ENCODE results near the gene PCNX3.

Gene PCNX3

DNA sequence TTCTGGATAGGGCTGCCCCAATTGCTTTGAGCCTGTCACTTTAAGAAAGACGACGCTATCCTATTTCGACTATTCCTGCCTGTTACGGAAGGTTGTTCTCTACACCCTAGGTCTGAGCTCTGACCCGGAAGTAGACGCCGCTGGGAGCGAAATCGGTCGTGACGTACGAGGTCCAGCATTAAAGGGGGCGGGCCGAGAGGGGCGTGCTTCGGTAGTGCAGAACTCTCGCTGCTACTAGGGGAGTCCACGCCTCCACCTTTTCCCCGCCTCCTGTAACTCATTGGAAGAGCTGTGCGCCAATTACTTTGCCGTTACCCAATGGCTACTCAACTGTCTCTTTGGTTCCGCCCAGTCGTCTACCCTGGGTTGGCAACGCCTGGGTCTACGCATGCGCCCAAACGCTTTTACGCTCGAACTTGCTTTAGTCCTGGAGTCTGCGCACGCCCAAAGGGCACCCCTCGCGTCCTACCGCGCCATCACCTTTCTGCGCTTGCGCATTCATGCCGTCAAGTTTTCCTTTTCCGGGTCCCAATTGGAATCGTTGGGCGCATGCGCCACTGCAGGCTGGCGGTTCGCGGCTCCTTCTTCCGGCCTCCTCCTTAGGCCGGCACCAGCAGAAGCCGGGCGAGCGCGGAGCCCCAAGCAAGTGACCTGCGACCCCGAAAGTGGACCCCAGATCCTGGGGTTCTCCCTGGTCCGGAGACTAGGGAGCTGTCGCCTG is at the start of gene PCNX3:
Gene PCNX3, plus strand, starts transcription at position 548 of the 721 bp plus-strand sequence. CDS start 536 bp downstream, outside the sequence.
- peak; percentile 98 for DNase-seq (ENCODE audit: low read depth)

DNA sequence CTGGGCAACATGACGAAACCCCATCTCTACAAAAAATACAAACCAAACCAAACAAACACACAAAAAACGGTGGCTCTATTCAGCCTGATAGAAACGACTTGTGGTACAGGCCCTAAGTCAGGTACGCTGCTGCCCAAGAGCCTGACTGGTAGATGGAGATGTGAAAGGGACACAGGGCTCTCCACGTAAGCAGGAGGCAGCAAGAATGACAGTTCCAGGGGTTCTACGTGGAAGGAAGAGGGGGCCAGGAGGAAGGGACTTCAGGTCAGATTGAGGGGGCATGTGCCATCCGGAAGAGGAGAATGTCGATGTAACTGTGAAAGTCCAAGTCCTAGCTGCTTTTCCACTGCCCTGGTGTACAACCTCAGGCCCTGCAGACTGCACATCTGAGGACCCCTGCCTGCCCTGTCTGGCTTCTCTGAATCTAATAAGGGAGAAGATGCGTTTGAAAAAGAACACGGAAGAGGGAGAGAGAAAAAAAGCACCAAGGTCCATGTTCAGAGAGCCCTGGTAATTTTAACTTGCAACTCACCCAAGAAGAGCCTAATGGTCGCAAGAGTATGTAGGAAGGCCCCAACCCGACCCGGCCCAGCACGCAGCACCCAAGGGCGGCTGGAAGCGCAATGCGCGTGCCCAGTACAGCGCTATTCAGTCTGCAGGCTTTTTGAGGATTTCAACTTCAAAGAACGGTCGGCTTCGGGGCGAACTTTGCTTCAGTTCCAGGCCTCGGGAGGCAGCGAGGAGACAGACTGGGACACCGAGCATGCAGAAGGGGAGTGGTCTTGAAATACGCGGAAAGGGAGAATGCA is 46.2 kb upstream of the PCNX3 start:
- no peak for DNase-seq (ENCODE audit: low read depth)

DNA sequence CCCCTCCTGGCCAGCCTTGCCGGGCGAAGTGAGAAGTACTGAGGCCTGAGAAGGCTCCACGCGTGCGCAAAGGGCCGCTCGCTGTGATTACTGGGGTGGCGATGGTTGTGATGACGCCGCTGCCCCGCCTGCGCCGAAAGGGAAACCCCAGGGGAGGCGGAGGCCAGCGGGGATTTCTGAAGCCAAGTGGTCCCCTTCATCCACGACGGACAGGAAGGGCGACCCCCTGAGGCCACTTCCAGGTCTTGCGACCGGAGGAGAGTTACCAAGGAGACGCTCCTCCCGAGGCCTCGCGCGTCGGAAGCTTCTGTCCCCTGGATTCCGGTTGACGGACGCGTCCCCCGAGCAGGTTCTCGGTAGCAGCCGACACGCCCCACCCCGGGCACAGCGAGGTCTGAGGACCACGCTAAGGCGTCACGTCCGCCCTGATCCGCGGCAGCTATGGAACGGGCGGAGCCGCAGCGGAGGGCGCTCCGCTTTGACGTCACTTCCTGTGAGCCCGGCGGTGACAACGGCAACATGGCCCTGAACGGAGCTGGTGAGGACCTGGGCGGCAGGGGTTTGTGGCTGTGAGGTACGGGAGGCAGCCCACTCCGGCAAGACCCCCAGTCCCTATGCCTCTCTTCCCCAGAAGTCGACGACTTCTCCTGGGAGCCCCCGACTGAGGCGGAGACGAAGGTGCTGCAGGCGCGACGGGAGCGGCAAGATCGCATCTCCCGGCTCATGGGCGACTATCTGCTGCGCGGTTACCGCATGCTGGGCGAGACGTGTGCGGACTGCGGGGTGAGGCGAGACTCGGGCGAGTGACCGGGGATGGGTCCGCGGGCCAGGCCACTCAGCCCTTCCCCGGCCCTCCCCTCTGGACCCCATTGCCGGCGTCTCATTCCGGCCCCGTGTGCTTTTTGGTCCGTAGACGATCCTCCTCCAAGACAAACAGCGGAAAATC is 45.3 kb upstream of the PCNX3 start, which contains the start of gene ZNRD2:
Gene ZNRD2, plus strand, starts transcription at position 505 of the 946 bp plus-strand sequence. Its CDS starts 15 bp downstream, at position 520.
- peak; percentile 90 for DNase-seq (ENCODE audit: low read depth)

DNA sequence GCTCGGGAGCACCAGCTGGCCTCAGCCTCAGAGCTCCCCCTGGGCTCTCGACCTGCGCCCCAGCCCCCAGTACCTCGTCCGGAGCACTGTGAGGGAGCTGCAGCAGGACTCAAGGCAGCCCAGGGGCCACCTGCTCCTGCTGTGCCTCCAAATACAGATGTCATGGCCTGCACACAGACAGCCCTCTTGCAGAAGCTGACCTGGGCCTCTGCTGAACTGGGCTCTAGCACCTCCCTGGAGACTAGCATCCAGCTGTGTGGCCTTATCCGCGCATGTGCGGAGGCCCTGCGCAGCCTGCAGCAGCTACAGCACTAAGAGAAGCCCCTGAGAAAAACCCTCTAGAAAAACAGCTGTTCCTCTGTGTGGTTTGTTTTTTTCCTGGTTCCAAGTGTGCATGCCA is 44.2 kb upstream of the PCNX3 start:
- DNase-seq (ENCODE audit: low read depth): no peak

DNA sequence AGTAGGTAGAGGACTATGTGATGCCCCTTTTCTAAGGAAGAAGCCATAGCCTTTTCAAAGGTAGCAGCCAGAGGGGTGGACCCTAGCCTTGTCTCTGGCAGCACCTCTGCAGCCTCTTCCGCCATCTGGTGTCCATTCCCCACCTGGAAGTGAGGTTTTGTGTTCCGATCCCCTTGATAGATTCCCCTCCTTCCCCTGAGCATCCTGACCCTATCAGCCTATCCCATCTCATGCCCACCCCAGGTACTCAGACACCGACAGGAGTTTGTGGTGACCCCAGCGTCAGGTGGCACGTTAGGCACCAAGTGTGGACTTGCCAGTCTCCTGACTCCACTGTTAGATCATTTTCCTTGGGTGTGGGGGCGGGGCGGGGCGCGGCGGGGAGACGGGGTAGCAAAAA is 43.6 kb upstream of the PCNX3 start:
- DNase-seq (ENCODE audit: low read depth): no peak

DNA sequence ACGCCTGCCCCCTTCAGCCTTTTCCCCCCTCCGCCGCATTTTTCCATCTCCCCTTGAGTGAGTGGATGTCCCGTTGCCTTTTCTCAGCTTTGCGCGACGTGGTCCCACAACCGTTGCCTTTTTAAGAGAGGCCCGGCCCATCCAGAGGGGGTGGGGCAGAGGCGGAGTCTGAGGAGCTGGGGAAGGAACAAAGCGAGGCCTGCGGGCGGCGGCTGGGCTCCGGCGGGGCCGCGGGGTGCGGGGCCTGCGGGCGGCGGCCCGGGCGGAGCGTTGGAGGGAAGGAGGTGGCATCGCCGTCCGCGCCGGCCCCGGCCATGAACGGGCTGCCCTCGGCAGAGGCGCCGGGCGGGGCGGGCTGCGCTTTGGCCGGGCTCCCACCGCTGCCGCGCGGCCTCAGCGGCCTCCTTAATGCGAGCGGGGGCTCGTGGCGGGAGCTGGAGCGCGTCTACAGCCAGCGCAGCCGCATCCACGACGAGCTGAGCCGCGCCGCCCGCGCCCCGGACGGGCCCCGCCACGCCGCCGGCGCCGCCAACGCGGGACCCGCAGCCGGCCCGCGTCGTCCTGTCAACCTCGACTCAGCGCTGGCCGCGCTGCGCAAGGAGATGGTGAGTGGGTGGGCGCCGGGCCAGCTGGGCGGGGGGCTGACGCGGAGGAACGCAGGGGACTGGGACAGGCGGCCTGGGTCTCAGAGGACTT is 43.1 kb upstream of the PCNX3 start, which contains the start of gene FAM89B:
Gene FAM89B, plus strand, starts transcription at position 183 of the 696 bp plus-strand sequence. Its CDS starts 132 bp downstream, at position 315.
- DNase-seq (ENCODE audit: low read depth): peak; percentile 63

DNA sequence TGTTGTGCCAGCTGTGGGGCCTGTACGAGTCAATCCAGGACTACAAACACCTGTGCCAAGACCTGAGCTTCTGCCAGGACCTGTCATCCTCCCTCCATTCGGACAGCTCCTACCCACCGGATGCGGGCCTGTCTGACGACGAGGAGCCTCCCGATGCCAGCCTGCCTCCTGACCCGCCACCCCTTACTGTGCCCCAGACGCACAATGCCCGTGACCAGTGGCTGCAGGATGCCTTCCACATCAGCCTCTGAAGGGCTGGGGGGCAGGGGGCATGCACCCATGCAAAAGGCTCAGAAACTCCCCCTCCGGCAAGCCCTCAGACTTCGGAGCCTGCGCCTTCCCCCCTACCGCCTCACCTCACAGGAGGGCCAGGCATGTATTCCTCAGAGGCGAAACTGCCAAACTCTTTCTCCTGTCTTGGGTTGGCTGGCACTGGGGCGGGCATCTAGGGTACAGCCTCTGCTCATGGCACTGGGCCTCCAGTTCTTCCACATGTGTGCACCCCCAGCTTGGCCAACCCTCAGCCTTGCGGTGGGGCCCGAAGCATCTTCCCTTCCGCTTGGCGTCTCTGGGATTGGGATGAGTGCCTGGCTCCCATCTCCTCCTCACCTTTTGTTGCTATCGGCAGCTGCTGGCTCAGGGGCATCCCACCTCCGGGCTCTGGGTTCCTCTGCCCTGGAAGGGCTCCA is 42.0 kb upstream of the PCNX3 start:
- DNase-seq (ENCODE audit: low read depth): no peak

DNA sequence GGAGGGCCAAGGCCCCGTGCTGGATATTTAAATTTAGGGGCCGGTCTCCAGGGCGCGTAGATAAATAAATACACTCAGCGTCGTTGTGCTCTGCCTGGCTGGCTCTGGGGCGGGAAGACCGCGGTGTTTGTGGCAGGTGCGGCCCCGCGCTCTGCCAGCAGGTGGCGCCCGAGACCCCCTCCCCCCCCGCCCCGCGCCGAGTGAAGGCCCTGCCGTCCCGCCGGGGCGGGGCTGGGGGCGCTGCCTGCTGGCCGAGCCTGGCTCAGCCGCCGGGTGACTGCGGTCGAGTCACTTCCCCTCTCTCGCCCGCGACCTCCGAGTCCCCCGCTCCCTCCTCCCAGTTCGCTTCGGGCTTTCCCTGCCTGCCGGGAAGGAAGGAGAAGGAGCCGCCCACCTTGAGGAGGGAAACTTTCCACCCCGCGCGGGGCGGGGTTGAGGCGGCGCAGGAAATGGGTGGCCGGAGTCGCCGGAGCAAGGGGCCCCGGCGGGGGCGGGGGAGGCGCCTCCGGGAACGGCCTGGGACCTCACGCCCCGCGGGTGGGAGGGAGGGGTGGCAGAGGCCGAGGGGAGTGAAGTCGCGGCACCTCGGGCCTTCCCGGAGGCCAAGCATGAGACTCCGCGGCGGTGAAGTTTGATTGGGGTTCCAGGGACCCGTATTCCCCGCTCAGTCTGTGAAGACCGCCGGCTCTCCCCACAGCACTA is 41.3 kb upstream of the PCNX3 start:
- peak; percentile 81 for DNase-seq (ENCODE audit: low read depth)

DNA sequence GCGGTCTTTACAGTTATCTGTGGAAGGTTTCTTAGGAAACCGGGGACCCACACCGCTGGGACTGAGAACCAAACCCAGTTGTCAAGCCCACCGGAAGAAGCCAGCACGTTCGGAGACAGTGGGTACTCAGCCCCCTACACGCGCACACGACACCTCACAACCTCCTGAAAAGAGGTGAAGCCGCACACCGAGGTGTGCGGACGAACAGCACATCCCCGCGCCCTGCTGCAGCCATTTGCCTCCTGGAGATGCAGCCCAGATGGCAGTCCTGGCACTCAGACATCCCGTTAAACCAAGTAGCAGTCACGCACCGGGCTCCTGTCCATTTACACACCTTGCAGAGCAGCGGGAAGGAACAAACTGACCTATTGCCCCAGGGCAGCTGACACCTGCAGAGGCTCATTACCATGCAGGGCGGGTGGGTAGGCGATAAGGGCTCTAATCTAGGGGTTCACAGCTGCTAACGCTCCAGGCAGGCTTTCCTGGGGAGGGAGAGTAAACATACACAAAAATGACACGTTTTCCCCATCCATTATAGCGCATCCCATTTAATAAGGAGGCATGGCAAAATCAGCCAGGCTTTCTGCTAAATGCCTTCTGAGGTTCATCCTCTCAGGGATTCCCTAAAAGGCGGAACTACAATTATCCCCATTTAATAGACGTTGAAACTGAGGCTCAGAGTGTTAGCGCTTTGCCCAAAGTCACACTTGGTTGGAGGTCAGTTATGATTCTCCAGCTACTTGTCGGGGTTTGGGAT is 40.6 kb upstream of the PCNX3 start:
- no peak for DNase-seq (ENCODE audit: low read depth)

DNA sequence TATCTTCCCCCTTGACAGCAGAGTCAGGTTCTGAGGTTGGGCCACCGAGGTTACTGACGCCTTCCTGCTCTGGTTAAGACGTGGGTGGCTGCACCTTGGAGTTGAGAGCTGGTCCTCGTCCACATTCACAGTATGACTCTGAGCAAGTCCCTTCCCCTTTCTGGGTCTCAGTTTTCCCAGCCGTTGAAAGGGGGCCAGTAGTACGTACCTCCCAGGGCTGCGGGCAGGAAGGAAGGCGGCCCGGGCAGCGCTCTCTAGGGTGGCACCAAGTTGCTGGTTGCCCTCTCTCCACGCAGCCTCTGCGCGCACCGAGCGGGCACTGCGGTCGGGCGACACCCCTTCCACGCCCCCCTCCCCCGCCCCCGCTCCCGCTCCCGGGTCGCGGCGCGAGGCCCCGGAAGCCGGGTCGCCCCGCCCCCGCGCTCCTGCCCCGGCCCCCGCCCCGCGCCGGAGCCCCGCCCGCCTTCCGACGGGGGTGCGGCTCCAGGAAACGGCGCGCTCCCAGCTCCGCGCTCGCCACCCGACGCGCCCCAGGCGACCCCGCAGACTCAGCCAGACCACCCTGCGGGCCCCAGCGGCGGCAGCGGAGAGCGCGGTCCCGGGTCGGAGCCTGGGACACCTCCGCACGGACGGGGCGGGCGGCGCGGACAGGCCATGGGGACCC is 39.9 kb upstream of the PCNX3 start, which contains the start of gene EHBP1L1:
Gene EHBP1L1, plus strand, starts transcription at position 486 of the 664 bp plus-strand sequence. CDS start 250 bp downstream, outside the sequence.
- peak; percentile 49 for DNase-seq (ENCODE audit: low read depth)

DNA sequence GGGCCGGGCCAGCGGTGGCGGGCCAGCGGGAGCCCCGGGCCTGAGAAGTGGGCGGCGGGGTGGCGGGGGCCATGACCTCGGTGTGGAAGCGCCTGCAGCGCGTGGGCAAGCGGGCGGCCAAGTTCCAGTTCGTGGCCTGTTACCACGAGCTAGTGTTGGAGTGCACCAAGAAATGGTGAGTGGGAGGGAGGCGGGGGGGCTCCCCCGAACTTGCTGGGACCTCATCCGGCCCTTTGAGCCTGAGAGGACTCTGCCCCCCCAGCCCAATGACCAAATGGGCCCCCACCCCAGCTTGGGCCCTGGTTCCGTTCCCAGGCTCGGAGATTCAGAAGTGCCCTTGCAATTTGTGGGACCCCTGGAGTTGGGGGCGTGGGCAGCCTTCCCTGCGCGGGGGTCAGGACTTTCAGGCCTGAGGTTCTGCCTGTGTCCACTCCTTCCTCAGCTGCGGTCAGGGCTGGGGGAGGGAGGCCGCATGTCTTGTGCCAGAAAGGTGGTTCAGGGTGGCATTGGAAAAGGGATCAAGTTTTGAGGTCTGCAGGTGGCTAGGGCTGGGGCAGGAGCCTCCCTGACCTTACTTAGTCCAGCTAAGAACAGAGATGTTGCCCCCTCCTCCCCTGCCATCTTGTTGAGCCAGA is 39.2 kb upstream of the PCNX3 start:
- DNase-seq (ENCODE audit: low read depth): no peak

DNA sequence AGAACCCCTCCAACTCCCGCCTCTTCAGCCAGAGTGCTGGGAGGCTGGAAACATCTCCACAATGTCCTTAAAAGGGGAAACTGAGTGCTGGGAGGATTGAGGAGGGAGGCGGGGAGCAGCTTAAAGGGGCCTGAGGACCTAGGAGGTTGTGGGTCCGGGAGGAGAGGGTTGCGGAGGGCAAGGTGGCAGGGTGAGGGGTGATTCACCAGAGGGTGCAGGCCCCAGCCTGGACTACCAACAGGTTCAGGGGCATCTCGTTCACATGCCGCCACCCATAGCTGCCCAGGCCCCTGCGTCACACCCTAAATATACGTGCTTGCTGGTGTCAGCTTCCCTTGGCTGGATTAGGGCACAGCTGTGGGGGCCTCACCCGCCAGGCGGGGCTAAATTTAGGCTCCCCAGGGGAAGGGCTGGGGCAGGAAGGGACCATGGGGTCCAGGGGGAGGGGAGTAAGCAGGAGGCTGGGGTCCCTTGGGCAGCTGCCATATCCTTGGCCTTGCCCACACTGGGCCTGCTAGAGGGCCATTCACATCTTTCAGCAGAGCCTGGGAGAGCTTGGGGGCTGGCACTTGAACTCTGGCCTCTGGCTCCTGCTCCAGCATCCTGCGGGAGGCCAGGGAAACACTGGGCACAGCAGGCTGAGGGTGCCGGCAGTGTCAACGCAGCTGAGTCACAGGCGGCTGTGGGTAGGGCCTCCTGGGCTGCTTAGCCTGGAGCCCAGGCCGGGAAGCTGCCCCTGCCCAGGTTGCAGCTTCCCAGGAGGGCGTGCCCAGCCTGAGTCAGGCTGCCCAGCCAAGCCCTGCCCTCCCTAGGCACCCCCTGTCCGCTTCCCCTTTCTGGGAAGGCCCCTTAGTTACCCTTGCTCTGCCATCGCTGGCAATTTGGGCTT is 38.5 kb upstream of the PCNX3 start:
- DNase-seq (ENCODE audit: low read depth): no peak

DNA sequence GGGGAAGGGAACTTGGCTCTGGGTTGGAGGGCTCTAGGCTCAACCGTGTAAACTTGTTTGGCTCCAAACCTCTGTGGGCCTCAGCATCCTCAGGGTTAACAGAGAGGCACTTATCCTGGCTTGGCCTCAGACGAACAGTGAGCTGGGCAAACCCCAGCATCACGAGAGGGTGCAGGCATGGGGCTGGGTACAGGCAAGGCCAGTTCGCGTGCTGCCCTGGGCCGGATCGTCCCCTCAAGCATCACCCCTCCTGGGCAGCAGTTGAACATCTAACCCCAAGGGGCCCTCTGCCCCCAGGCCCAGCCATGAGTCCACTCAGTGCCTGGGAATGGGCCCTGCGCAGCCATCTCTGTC is 37.8 kb upstream of the PCNX3 start:
- DNase-seq (ENCODE audit: low read depth): no peak

DNA sequence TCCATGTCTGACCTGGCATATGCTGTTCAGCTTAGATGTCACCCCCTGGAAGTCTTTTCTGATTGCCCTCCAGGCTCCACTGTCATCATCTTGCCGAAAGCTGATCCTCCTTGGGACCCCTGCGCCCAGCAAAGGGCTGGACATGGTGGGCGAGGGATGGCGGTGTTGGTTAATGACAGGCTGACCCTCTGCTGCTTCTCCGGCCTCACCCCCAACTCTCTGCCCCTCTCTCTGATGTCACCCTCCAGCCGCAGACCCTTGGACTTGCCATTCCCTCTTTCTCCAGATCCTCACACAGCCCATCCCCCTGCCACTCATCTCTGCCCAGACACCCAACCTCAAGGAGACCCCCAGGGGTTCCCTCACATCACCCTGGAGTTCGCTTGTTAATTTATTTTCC is 37.4 kb upstream of the PCNX3 start:
- DNase-seq (ENCODE audit: low read depth): no peak

DNA sequence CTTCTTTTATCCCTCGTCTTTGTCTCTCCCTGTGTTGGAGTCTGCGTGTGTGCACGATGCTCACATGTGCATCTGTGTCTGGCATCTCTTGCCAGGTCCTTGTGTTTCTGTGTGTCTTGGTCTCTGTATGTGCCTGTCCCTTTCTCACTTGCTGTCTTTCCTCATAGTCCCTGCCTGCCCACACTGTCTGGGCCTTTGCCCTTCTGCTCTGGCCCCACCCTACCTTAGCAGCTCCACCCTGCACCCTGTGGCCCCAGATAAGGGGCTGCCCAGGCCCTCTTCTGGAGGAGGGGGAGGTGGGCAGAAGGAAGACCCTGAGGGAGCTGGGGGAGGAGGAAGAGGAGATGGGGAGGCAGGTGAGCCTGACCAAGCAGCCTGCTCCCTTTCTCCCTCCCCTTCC is 36.9 kb upstream of the PCNX3 start:
- no peak for DNase-seq (ENCODE audit: low read depth)

DNA sequence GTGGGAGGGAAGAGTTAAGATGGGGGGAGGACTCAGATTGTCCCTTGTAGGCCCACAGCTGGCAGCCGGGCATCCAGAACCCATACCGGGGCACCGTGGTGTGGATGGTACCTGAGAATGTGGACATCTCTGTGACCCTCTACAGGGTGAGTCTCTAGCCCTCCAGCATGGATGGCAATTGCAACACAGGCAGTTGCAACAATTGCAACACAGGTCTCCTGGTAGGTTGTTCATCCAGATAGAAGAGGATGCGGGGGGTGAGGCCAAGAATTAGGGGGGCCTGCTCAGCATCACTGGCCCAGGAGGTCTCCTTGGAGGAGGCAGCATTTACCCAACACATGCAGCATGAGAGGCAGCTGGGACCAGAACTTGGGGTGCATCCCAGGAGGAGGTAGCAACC is 36.3 kb upstream of the PCNX3 start:
- no peak for DNase-seq (ENCODE audit: low read depth)

DNA sequence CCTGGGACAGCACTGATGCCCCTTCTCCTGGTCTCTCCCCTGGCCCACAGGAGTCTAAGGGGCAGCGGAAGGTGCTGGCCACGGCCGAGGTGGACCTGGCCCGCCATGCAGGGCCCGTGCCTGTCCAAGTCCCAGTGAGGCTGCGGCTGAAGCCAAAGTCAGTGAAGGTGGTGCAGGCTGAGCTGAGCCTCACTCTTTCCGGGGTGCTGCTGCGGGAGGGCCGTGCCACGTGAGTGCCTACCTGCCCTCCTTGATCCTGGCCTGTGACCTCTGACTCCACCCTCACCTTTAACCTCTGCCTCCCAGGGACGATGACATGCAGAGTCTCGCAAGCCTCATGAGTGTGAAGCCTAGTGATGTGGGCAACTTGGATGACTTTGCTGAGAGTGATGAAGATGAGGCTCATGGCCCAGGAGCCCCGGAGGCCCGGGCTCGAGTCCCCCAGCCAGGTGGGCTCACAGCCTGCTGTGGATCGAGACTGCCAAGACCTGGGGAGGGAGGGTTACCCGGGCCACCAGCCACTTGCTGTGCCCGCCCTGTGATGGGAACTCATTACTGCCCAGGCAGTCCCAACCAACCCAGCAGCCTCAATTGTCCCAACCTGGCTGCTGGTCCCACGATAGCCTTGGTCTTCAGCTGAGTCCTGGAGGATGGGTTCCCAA is 35.4 kb upstream of the PCNX3 start:
- DNase-seq (ENCODE audit: low read depth): no peak
